B cell (primary cell): ENCODE measurements around the gene COL26A1. TPM values are rescaled to one million over a fixed set of nuclear protein-coding genes. Genes with fewer than 3 reads are reported as not detected.

Source experiments
- ATAC-seq: fragments of 200-7000 bp; cut with Tn5 transposase; one replicate; pipeline ENCODE4 v1.10.0; 2021; ENCODE audit warnings: low read depth, mild to moderate bottlenecking, moderate number of reproducible peaks, moderate library complexity
- CTCF ChIA-PET: fragments of 350-600 bp; sonication (Branson Sonifier 250); formaldehyde crosslinking; loops from one replicate; lab custom pipeline; 2021; ENCODE audit warnings: antibody characterized with exemption, inconsistent platforms; lab: Charles Lee
- POLR2A ChIA-PET: fragments of 350-600 bp; sonication (Branson Sonifier 250); formaldehyde crosslinking; loops from one replicate; lab custom pipeline; 2021; ENCODE audit warnings: antibody characterized with exemption; lab: Charles Lee
- DNase-seq: peaks from one replicate; pipeline ENCODE4 v3.0.0; 2013
- H2AFZ ChIP-seq: 2 replicates; pipeline ENCODE4 v1.6.1; 2012; ENCODE audit warnings: mild to moderate bottlenecking, low read depth, low read length; ENCODE audit not compliant: insufficient read depth, poor library complexity, severe bottlenecking
- H3K27ac ChIP-seq, 2 donors: 1 replicate in 1 of 2; 2 replicates in 1 of 2; pipeline ENCODE4 v1.5.1; 2012 to 2013; ENCODE audit warnings: low read length in 2 of 2, mild to moderate bottlenecking in 2 of 2, moderate library complexity in 1 of 2
- H3K27me3 ChIP-seq, 4 experiments: fragments of 200-600 bp in 1 of 4; sonication (generic) in 1 of 4; replicated peaks in 1 of 4; 1 replicate in 2 of 4; 2 replicates in 2 of 4; pipeline versions ENCODE4 v1.6.1 to v1.7.0; 2013 to 2016; ENCODE audit warnings: low read length in 3 of 4, mild to moderate bottlenecking in 2 of 4, mixed read lengths in 1 of 4, moderate library complexity in 1 of 4; ENCODE audit not compliant: insufficient read depth in 4 of 4, control insufficient read depth in 3 of 4; ENCODE audit errors: control extremely low read depth in 1 of 4
- H3K36me3 ChIP-seq, 2 experiments: replicated peaks in 1 of 2; 1 replicate in 1 of 2; 2 replicates in 1 of 2; pipeline versions ENCODE4 v1.6.1 to v1.7.1; 2013; ENCODE audit warnings: low read length in 1 of 2; ENCODE audit not compliant: insufficient read depth in 2 of 2, control insufficient read depth in 1 of 2; ENCODE audit errors: control extremely low read depth in 1 of 2, extremely low read depth in 1 of 2
- H3K4me1 ChIP-seq, 2 donors: fragments of 200-600 bp in 1 of 2; sonication (generic) in 1 of 2; 1 replicate in 1 of 2; 2 replicates in 1 of 2; pipeline versions ENCODE4 v1.5.1 to v1.6.1; 2013 to 2017; ENCODE audit warnings: low read length in 2 of 2; ENCODE audit not compliant: control insufficient read depth in 2 of 2, insufficient read depth in 2 of 2
- H3K4me2 ChIP-seq: replicated peaks from 2 replicates; pipeline ENCODE3; 2012; ENCODE audit warnings: mild to moderate bottlenecking, low read depth, low read length; ENCODE audit not compliant: poor library complexity, severe bottlenecking
- H3K4me3 ChIP-seq, 5 experiments: fragments of 200-600 bp in 1 of 5; sonication (generic) in 1 of 5; 1 replicate in 3 of 5; 2 replicates in 2 of 5; pipeline versions ENCODE4 v1.5.1 to v1.7.0; 2011 to 2016; ENCODE audit warnings: low read length in 4 of 5, mild to moderate bottlenecking in 4 of 5, low read depth in 2 of 5, control low read depth in 1 of 5, moderate library complexity in 1 of 5; ENCODE audit not compliant: insufficient read depth in 1 of 5; ENCODE audit errors: control extremely low read depth in 1 of 5, extremely low read depth in 1 of 5
- H3K79me2 ChIP-seq: fragments of 200-600 bp; sonication (generic); one replicate; pipeline ENCODE4 v1.6.0; 2016; ENCODE audit warnings: low read length; ENCODE audit not compliant: control insufficient read depth, insufficient read depth
- H3K9ac ChIP-seq: fragments of 200-600 bp; sonication (generic); 2 replicates; pipeline ENCODE4 v1.6.1; 2017; ENCODE audit warnings: mild to moderate bottlenecking, low read length, moderate library complexity
- H3K9me3 ChIP-seq, 3 donors: one replicate each; pipeline versions ENCODE4 v1.6.1 to v1.7.1; 2013; ENCODE audit warnings: low read length in 2 of 3; ENCODE audit not compliant: control insufficient read depth in 2 of 3, insufficient read depth in 1 of 3; ENCODE audit errors: control extremely low read depth in 1 of 3
- H4K20me1 ChIP-seq: 2 replicates; pipeline ENCODE4 v1.6.0; 2012; ENCODE audit warnings: mild to moderate bottlenecking, low read length; ENCODE audit not compliant: insufficient read depth, control insufficient read depth, poor library complexity, severe bottlenecking
- H3K27ac Mint-ChIP-seq: one replicate; pipeline ENCODE4 v1.8.0; 2021; ENCODE audit warnings: mixed read lengths
- H3K27me3 Mint-ChIP-seq: one replicate; pipeline ENCODE4 v1.8.0; 2021; ENCODE audit warnings: mixed read lengths
- H3K4me1 Mint-ChIP-seq: one replicate; pipeline ENCODE4 v1.8.0; 2021; ENCODE audit warnings: mixed read lengths
- H3K4me3 Mint-ChIP-seq: one replicate; pipeline ENCODE4 v1.8.0; 2021; ENCODE audit warnings: mixed read lengths
- H3K9me3 Mint-ChIP-seq: one replicate; pipeline ENCODE4 v1.8.0; 2022; ENCODE audit warnings: mixed read lengths; ENCODE audit not compliant: insufficient read depth
- EZH2 ChIP-seq: IDR thresholded peaks from 2 replicates; pipeline ENCODE4 v1.6.1; 2012; ENCODE audit warnings: borderline replicate concordance, low read depth, mild to moderate bottlenecking, moderate library complexity, low read length; ENCODE audit not compliant: insufficient read depth, poor library complexity, severe bottlenecking
- WGBS: methylation state at CpG from one replicate; pipeline ENCODE4 v1.1.5; 2013; ENCODE audit warnings: missing lambda C conversion rate; ENCODE audit not compliant: insufficient coverage; 5-methylcytosine and 5-hydroxymethylcytosine counted together
- intact Hi-C: fragments of 100-400 bp; cut with micrococcal nuclease; formaldehyde crosslinking; loops from one replicate; pipeline ENCODE4 v1.10.0; 2022
- polyA plus RNA-seq: library from polyadenylated mRNA; depleted of rRNA; stranded (reverse); fragments of >200 nt; gene quantifications from 2 replicates; pipeline ENCODE4 v1.2.3, GENCODE V29; 2012
- total RNA-seq, 2 donors: library from RNA; stranded (reverse); fragments of 120-200 nt in 1 of 2; gene quantifications; 1 replicate in 1 of 2; 2 replicates in 1 of 2; pipeline versions ENCODE4 v1.2.3 to v1.2.4, GENCODE V29; 2013 to 2022
- TF ChIP-seq, protein P1 (sequence below): fragments of 200-600 bp; IDR thresholded peaks from one replicate; pipeline ENCODE4 v1.8.0; 2022; ENCODE audit warnings: antibody characterized with exemption, mild to moderate bottlenecking

Gene COL26A1
- total and polyA plus RNA-seq, 2 donors (not counting 1 experiment from before 2014, with no cell fraction given) = not detected

DNA sequence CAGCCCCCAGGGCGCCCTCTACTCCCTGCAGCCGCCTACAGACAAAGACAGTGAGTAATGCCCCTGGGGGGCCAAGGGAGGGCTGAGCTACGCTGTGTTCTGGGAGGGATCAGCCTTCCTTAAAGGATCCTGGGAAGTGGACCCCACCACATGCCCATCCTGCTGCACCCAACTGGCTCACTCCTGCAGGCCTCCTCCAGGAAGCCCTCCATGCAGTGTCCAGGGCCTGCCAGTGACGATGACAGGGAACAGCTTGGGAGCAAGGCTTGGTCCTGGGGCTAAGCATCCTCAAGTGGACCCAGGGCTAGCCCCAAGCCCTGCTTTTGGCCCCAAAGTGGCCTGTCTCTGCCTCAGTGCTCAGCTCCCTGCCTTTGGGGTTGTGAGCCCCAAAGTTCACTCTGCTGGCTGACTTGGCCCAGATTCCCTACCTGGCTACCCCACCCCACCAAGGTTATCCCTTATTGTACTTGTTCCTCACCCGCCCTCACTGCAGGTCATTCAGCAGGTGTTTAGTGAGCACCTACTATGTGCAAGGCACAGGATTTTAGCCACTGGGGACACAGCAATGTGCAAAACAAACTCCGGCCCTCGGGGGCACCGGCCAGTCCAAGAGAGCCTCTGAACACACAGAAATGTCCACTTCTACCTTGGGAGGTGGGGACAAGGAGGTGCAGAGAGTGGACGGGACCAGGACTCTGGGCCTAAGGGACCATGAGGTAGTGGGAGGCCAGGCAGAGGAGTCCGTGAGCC is 182.9 kb downstream of the COL26A1 start:
- Histone ChIP-seq H3K4me3 (no peak overlapping the region), H3K36me3 (no peaks in the 10 kb centered on the region), H3K4me2 (no peak overlapping the region), H3K27me3 (peaks cover 0 to 10% (median 1%) of the 10 kb centered on the region in 4 experiments), H3K9ac (no peak overlapping the region), H3K4me1 (no peaks in the 10 kb centered on the region), H3K27ac (no peak overlapping the region), H3K79me2 (no peaks in the 10 kb centered on the region), H2AFZ (no peak overlapping the region), H4K20me1 (no peaks in the 10 kb centered on the region), H3K9me3 (no peaks in the 10 kb centered on the region)
- ChIA-PET CTCF (interaction anchor here (4.3 kb wide), 1 partner anchor 726 kb away, joined by 99 read pairs; no protein-coding TSS in a partner anchor), POLR2A (no interaction called here)
- ATAC-seq = no peak
- Mint-ChIP-seq H3K27me3 (peaks cover 17% of the 10 kb centered on the region), H3K4me1 (no peaks in the 10 kb centered on the region), H3K9me3 (no peaks in the 10 kb centered on the region), H3K27ac (no peak overlapping the region), H3K4me3 (no peak overlapping the region)
- 95% methylated on average over 6 of the region's 10 CpGs for WGBS
- intact Hi-C loops = no loop called here
- DNase-seq = no peak
- no peak for TF ChIP-seq EZH2
- TF ChIP-seq, protein P1, sequence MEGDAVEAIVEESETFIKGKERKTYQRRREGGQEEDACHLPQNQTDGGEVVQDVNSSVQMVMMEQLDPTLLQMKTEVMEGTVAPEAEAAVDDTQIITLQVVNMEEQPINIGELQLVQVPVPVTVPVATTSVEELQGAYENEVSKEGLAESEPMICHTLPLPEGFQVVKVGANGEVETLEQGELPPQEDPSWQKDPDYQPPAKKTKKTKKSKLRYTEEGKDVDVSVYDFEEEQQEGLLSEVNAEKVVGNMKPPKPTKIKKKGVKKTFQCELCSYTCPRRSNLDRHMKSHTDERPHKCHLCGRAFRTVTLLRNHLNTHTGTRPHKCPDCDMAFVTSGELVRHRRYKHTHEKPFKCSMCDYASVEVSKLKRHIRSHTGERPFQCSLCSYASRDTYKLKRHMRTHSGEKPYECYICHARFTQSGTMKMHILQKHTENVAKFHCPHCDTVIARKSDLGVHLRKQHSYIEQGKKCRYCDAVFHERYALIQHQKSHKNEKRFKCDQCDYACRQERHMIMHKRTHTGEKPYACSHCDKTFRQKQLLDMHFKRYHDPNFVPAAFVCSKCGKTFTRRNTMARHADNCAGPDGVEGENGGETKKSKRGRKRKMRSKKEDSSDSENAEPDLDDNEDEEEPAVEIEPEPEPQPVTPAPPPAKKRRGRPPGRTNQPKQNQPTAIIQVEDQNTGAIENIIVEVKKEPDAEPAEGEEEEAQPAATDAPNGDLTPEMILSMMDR = no peak

DNA sequence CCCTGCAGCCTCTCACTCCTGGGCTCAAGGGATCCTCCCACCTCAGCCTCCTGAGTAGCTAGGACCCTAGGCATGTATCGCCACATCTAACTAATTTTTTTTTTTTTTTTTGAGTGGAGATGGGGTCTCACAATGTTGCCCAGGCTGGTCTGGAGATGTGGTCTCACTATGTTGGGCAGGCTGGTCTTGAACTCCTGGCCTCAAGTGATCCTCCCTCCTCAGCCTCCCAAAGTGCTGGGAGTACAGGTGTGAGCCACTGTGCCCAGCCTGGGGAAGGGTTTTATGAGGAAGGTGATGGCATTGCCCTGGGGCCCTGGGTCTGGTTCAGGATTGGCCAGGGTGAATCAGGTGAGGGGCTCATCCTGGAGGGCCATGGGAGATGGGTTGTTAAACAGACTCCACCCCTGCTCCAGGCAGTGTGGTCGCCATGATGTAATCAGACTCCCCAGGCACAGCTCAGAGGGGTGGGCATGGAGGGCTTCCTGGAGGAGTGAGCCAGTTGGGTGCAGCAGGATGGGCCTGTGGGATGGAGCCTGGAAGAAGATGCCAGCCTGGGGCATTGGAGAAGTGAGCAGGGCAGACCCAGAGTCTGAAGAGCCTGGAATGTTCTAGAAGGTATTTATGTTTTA is 183.7 kb downstream of the COL26A1 start:
- 86% methylated on average over 1 of the region's 2 CpGs for WGBS
- CTCF ChIA-PET = no interaction called here
- Histone ChIP-seq H2AFZ (no peak overlapping the region), H3K9ac (no peak overlapping the region), H3K4me2 (no peak overlapping the region), H3K27ac (no peak overlapping the region), H3K79me2 (no peaks in the 10 kb centered on the region), H3K4me3 (no peak overlapping the region), H3K36me3 (no peaks in the 10 kb centered on the region), H4K20me1 (no peaks in the 10 kb centered on the region), H3K4me1 (no peaks in the 10 kb centered on the region), H3K9me3 (no peaks in the 10 kb centered on the region), H3K27me3 (peaks cover 0 to 7% (median 1%) of the 10 kb centered on the region in 4 experiments)
- Mint-ChIP-seq H3K9me3 (no peaks in the 10 kb centered on the region), H3K27me3 (peaks cover 17% of the 10 kb centered on the region), H3K4me1 (no peaks in the 10 kb centered on the region), H3K4me3 (no peak overlapping the region), H3K27ac (no peak overlapping the region)
- ATAC-seq (no peak), DNase-seq (no peak)
- POLR2A ChIA-PET = no interaction called here
- no peak for TF ChIP-seq EZH2
- TF ChIP-seq, protein P1 = no peak
- intact Hi-C loops = no loop called here
